Ascending aorta (tissue), 2 donors: Measurements from ENCODE around the gene TMBIM4. TPM values are rescaled to one million over a fixed set of nuclear protein-coding genes. Genes with fewer than 3 reads are reported as not detected.
A peak's percentile ranks its signal among the peaks of the same experiment; 100 is the strongest.
"Not testable (repeated sequence)": the region's sequence is repeated elsewhere in the genome, so short reads cannot be mapped to it uniquely, and the experiment has no call there.

Experiments
- DNase-seq, 2 donors: peaks; one replicate each; pipeline ENCODE4 v3.0.0-alpha.2; 2019; ENCODE audit warnings: low spot score in 2 of 2
- H3K27ac ChIP-seq, 2 donors: fragments of 200-600 bp; sonication (generic); one replicate each; pipeline ENCODE4 v1.5.1; 2016 to 2017; ENCODE audit warnings: mild to moderate bottlenecking in 1 of 2
- H3K27me3 ChIP-seq: fragments of 200-600 bp; sonication (generic); one replicate; pipeline ENCODE4 v1.5.1; 2017
- H3K36me3 ChIP-seq, 2 donors: fragments of 200-600 bp; sonication (generic); one replicate each; pipeline ENCODE4 v1.5.1; 2016
- H3K4me1 ChIP-seq, 2 donors: fragments of 200-600 bp; sonication (generic); one replicate each; pipeline ENCODE4 v1.5.1; 2016 to 2017; ENCODE audit warnings: mild to moderate bottlenecking in 1 of 2
- H3K4me3 ChIP-seq, 2 donors: fragments of 200-600 bp; sonication (generic); one replicate each; pipeline ENCODE4 v1.5.1; 2016 to 2017; ENCODE audit warnings: mild to moderate bottlenecking in 1 of 2
- H3K9me3 ChIP-seq, 2 donors: fragments of 200-600 bp; sonication (generic); one replicate each; pipeline ENCODE4 v1.5.1; 2016
- CTCF ChIP-seq, 3 experiments: fragments of 200-600 bp in 2 of 3; fragments of 450-650 bp in 1 of 3; sonication (generic) in 2 of 3; IDR thresholded peaks; one replicate each; pipeline ENCODE4 v1.5.1; 2016 to 2019; ENCODE audit warnings: antibody characterized with exemption in 3 of 3, mild to moderate bottlenecking in 1 of 3, moderate library complexity in 1 of 3
- intact Hi-C: fragments of 100-400 bp; cut with DNase I; formaldehyde crosslinking; loops from one replicate; pipeline ENCODE4 v1.15.1; 2023
- total RNA-seq: library from RNA; depleted of rRNA; stranded (reverse); fragments of >200 nt; gene quantifications from one replicate; pipeline ENCODE4 v1.1.0, GENCODE V29; 2016

TMBIM4 gene
- total RNA-seq: 114 TPM

- Histone ChIP-seq H3K4me1 (peaks cover 0 to 9% of the 10 kb centered on the region in 2 donors), H3K27ac (peak within 1 kb of the TSS; percentile 100), H3K27me3 (no peaks in the 10 kb centered on the region), H3K4me3 (peak within 1 kb of the TSS; percentile 79 to 85), H3K36me3 (peaks cover 0 to 5% of the 10 kb centered on the region in 2 donors), H3K9me3 (peaks cover 0 to 6% of the 10 kb centered on the region in 2 donors)
- intact Hi-C loops: loop anchor here (1.0 to 2.0 kb wide), 3 partner anchors 19 to 65 kb away; partner anchors contain the start of genes IRAK3 and LLPH
- TF ChIP-seq CTCF (IDR thresholded peaks at IDR 0.05): peak; percentile 42 to 52 (median 46)
- DNase-seq: peak; percentile 36 to 93
These were observed at the start of gene TMBIM4 for GRCh38 chr12:66169221-66170170. Gene TMBIM4 (minus strand): TSS chr12:66169996. CDS start chr12:66169951, 45 bp downstream.

GRCh38 chr12:66217342-66217917, 47.6 kb upstream of the TMBIM4 start:
- no peak for TF ChIP-seq CTCF (IDR thresholded peaks at IDR 0.05)
- intact Hi-C loops: no loop called here
- H3K4me3 ChIP-seq: no peak overlapping the region
- H3K27me3 ChIP-seq: no peaks in the 10 kb centered on the region
- H3K9me3 ChIP-seq: no peaks in the 10 kb centered on the region
- H3K27ac ChIP-seq: no peak overlapping the region
- H3K36me3 ChIP-seq: peaks cover 14 to 19% of the 10 kb centered on the region in 2 donors
- H3K4me1 ChIP-seq: no peaks in the 10 kb centered on the region
- DNase-seq: no peak

- H3K4me1 ChIP-seq, H3K27me3 ChIP-seq, H3K9me3 ChIP-seq, H3K27ac ChIP-seq, intact Hi-C loops, DNase-seq, H3K4me3 ChIP-seq: not testable (repeated sequence)
- H3K36me3 ChIP-seq: peaks cover 14 to 17% of the 10 kb centered on the region in 2 donors
These were observed 43.2 kb upstream of the TMBIM4 start for GRCh38 chr12:66213011-66213410.

GRCh38 chr12:66211573-66211972, 41.8 kb upstream of the TMBIM4 start:
- H3K27ac ChIP-seq, intact Hi-C loops, H3K9me3 ChIP-seq, H3K4me3 ChIP-seq, DNase-seq, H3K4me1 ChIP-seq, H3K27me3 ChIP-seq: not testable (repeated sequence)
- peaks cover 14 to 17% of the 10 kb centered on the region in 2 donors for H3K36me3 ChIP-seq

GRCh38 chr12:66210840-66211239, 41.0 kb upstream of the TMBIM4 start:
- Histone ChIP-seq H3K4me1 (no peaks in the 10 kb centered on the region), H3K4me3 (no peak overlapping the region), H3K9me3 (no peaks in the 10 kb centered on the region), H3K27me3 (no peaks in the 10 kb centered on the region), H3K36me3 (peaks cover 14 to 17% of the 10 kb centered on the region in 2 donors), H3K27ac (no peak overlapping the region)
- DNase-seq: no peak
- TF ChIP-seq CTCF (IDR thresholded peaks at IDR 0.05): no peak
- intact Hi-C loops: no loop called here

- Histone ChIP-seq H3K27ac (no peak overlapping the region), H3K4me3 (no peak overlapping the region), H3K9me3 (no peaks in the 10 kb centered on the region), H3K4me1 (no peaks in the 10 kb centered on the region), H3K27me3 (no peaks in the 10 kb centered on the region), H3K36me3 (no peaks in the 10 kb centered on the region)
- intact Hi-C loops: no loop called here
- no peak for DNase-seq
- TF ChIP-seq CTCF (IDR thresholded peaks at IDR 0.05): no peak
These were observed 36.3 kb upstream of the TMBIM4 start for GRCh38 chr12:66206141-66206540.
